ENCODE data around the gene EPN2. TPM values are rescaled to one million over a fixed set of nuclear protein-coding genes. Genes with fewer than 3 reads are reported as not detected.

Gene EPN2
- total RNA-seq, 3 donors from 2014 or later (not counting 1 experiment from before 2014, with no cell fraction given): 2.0 to 13.8 (median 4.9) TPM

DNA sequence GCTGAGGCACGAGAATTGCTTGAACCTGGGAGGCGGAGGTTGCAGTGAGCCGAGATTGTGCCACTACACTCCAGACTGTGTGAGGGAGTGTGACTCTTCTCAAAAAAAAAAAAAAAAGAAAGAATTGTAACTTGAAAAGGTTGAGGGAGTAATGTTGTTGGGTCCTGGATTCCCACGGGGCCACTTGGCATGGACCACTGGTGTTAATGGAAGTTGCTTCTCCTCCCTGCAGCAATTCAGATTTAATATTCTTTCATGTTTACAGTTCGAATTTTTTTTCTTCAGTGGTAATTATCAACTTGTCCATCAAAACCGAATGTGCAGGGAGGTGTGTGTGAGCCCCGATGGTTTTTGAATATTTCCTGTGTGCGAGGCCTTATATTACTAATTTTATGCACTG lies 7.2 kb downstream of the EPN2 start:
- H3K4me3 ChIP-seq (ENCODE audit: low read length): no peak overlapping the region
- H3K4me1 Mint-ChIP-seq: no peaks in the 10 kb centered on the region
- no peak for DNase-seq
- 91% methylated on average over 8 of the region's 8 CpGs for WGBS (ENCODE audit: insufficient coverage)
- no peaks in the 10 kb centered on the region for H3K4me1 ChIP-seq (ENCODE audit: control insufficient read depth, insufficient read depth, low read length)
- H3K9me3 Mint-ChIP-seq: no peaks in the 10 kb centered on the region
- no peak overlapping the region for H3K27ac ChIP-seq (ENCODE audit: low read length)
- H3K36me3 Mint-ChIP-seq: no peaks in the 10 kb centered on the region
- no peak overlapping the region for H3K4me3 Mint-ChIP-seq
- no peak overlapping the region for H3K27ac Mint-ChIP-seq
- no peaks in the 10 kb centered on the region for H3K27me3 ChIP-seq (ENCODE audit: control insufficient read depth, insufficient read depth, low read length)
- ATAC-seq: no peak
- TF ChIP-seq, protein P1, sequence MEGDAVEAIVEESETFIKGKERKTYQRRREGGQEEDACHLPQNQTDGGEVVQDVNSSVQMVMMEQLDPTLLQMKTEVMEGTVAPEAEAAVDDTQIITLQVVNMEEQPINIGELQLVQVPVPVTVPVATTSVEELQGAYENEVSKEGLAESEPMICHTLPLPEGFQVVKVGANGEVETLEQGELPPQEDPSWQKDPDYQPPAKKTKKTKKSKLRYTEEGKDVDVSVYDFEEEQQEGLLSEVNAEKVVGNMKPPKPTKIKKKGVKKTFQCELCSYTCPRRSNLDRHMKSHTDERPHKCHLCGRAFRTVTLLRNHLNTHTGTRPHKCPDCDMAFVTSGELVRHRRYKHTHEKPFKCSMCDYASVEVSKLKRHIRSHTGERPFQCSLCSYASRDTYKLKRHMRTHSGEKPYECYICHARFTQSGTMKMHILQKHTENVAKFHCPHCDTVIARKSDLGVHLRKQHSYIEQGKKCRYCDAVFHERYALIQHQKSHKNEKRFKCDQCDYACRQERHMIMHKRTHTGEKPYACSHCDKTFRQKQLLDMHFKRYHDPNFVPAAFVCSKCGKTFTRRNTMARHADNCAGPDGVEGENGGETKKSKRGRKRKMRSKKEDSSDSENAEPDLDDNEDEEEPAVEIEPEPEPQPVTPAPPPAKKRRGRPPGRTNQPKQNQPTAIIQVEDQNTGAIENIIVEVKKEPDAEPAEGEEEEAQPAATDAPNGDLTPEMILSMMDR (IDR thresholded peaks at IDR 0.05): no peak
- intact Hi-C loops (cut with micrococcal nuclease): no loop called here
- H3K36me3 ChIP-seq (ENCODE audit: control insufficient read depth, insufficient read depth, low read length): no peaks in the 10 kb centered on the region
- no peaks in the 10 kb centered on the region for H3K9me3 ChIP-seq (ENCODE audit: control insufficient read depth, insufficient read depth, low read length)
- H3K27me3 Mint-ChIP-seq (ENCODE audit: low read depth in 2 of 2): peaks cover 21 to 22% of the 10 kb centered on the region in 2 donors

DNA sequence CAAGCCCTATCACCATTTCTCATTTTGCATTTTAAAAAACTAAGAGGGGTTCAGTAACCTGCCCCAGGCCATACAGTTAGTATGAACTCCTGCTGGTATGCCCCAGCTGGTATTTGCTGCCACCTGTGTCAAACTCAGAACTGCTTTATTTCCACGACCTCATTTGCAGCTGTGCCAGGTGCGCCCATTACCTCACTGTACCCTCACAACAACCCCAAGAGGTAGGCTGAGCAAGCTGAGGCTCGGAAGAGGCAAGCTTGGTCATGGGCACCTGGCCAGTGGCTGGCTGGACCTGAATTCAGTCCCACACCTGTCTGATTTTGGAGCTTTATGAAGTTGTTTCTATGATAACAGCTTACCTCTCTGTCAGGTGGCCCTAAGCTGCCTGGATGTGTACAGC lies 7.6 kb downstream of the EPN2 start:
- TF ChIP-seq, protein P1 (IDR thresholded peaks at IDR 0.05): no peak
- H3K27ac ChIP-seq (ENCODE audit: low read length): no peak overlapping the region
- no peaks in the 10 kb centered on the region for H3K36me3 ChIP-seq (ENCODE audit: control insufficient read depth, insufficient read depth, low read length)
- 76% methylated on average over 2 of the region's 3 CpGs for WGBS (ENCODE audit: insufficient coverage)
- H3K4me1 ChIP-seq (ENCODE audit: control insufficient read depth, insufficient read depth, low read length): no peaks in the 10 kb centered on the region
- H3K27me3 Mint-ChIP-seq (ENCODE audit: low read depth in 2 of 2): peaks cover 18 to 22% of the 10 kb centered on the region in 2 donors
- no peak for DNase-seq
- intact Hi-C loops (cut with micrococcal nuclease): no loop called here
- no peaks in the 10 kb centered on the region for H3K9me3 Mint-ChIP-seq
- no peaks in the 10 kb centered on the region for H3K4me1 Mint-ChIP-seq
- no peak for ATAC-seq
- H3K9me3 ChIP-seq (ENCODE audit: control insufficient read depth, insufficient read depth, low read length): no peaks in the 10 kb centered on the region
- H3K27ac Mint-ChIP-seq: no peak overlapping the region
- H3K4me3 ChIP-seq (ENCODE audit: low read length): no peak overlapping the region
- no peak overlapping the region for H3K4me3 Mint-ChIP-seq
- no peaks in the 10 kb centered on the region for H3K36me3 Mint-ChIP-seq
- H3K27me3 ChIP-seq (ENCODE audit: control insufficient read depth, insufficient read depth, low read length): no peaks in the 10 kb centered on the region

DNA sequence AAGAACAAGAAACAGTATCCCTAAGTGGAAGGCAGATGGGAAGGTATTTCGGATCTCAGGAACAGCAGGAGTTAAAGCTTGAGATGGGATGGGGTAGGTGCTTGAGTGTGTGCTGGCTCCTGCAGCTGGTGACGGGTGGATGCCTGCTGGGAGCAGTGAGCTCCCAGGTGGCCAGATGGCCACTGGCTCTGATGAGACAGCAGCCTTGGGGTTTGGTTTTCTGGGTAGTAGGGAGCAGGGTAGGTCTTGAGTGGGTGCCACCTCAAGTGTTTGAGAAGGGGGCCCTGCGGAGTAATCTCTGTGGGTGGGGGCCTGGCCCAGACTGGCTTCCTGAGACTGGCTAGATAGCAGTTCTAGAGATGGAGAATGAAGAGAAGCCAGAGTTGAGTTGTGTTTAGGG lies 10.3 kb downstream of the EPN2 start:
- Mint-ChIP-seq H3K36me3 (no peaks in the 10 kb centered on the region), H3K9me3 (no peaks in the 10 kb centered on the region), H3K4me1 (no peaks in the 10 kb centered on the region), H3K27me3 (ENCODE audit: low read depth in 2 of 2) (peaks cover 17 to 22% of the 10 kb centered on the region in 2 donors), H3K4me3 (no peak overlapping the region), H3K27ac (no peak overlapping the region)
- no peaks in the 10 kb centered on the region for H3K9me3 ChIP-seq (ENCODE audit: control insufficient read depth, insufficient read depth, low read length)
- no peak overlapping the region for H3K27ac ChIP-seq (ENCODE audit: low read length)
- H3K36me3 ChIP-seq (ENCODE audit: control insufficient read depth, insufficient read depth, low read length): no peaks in the 10 kb centered on the region
- no peaks in the 10 kb centered on the region for H3K4me1 ChIP-seq (ENCODE audit: control insufficient read depth, insufficient read depth, low read length)
- ATAC-seq (no peak), DNase-seq (no peak)
- H3K4me3 ChIP-seq (ENCODE audit: low read length): no peak overlapping the region
- TF ChIP-seq, protein P1 (IDR thresholded peaks at IDR 0.05): no peak
- 86% methylated on average over 3 of the region's 3 CpGs for WGBS (ENCODE audit: insufficient coverage)
- intact Hi-C loops (cut with micrococcal nuclease): no loop called here
- no peaks in the 10 kb centered on the region for H3K27me3 ChIP-seq (ENCODE audit: control insufficient read depth, insufficient read depth, low read length)

DNA sequence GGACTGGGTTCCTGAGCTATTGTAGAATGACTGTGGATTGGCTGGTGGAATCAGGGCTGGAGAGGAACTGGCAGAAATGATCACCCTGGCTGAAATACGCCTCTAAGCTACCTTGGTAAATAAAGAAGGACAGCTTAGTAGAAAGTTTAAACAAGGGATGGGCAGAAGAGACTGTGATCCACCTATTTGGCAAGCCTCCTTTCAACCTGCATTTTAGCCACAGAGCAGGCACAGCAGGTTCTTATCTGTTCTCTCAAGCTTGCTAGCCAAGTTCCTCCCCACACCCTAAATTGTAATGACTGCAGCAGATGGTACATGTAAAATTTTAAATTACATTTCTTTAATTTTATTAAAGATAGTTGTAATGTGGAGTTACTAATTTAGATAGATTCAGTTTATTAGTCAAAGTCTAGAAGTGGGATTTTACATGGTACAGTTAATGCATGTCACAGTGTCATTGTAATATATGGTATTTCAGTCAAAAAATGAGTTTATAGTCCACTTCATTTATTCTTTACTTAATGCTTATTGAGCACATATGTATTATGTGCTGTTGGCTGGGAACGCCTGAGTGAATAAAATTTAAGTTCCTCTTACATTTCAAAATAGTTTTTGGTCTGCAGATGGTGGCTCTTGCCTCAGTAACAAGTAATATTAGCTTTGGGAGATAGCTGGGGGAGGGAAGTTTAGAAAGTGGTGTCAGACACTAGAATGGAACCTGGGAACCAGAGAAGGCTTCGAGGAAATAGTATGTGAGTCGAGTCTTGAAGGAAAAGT lies 11.2 kb downstream of the EPN2 start:
- TF ChIP-seq, protein P1 (IDR thresholded peaks at IDR 0.05): no peak
- Mint-ChIP-seq H3K9me3 (no peaks in the 10 kb centered on the region), H3K27ac (no peak overlapping the region), H3K4me3 (no peak overlapping the region), H3K4me1 (no peaks in the 10 kb centered on the region), H3K27me3 (ENCODE audit: low read depth in 2 of 2) (peaks cover 17 to 22% of the 10 kb centered on the region in 2 donors), H3K36me3 (no peaks in the 10 kb centered on the region)
- Histone ChIP-seq H3K4me1 (ENCODE audit: control insufficient read depth, insufficient read depth, low read length) (no peaks in the 10 kb centered on the region), H3K27me3 (ENCODE audit: control insufficient read depth, insufficient read depth, low read length) (no peaks in the 10 kb centered on the region), H3K4me3 (ENCODE audit: low read length) (no peak overlapping the region), H3K36me3 (ENCODE audit: control insufficient read depth, insufficient read depth, low read length) (no peaks in the 10 kb centered on the region), H3K9me3 (ENCODE audit: control insufficient read depth, insufficient read depth, low read length) (no peaks in the 10 kb centered on the region), H3K27ac (ENCODE audit: low read length) (no peak overlapping the region)
- DNase-seq: no peak
- WGBS (ENCODE audit: insufficient coverage): 86% methylated on average over 3 of the region's 4 CpGs
- intact Hi-C loops (cut with micrococcal nuclease): no loop called here
- ATAC-seq: no peak

All from natural killer cell (primary cell).